HG03280 (cell line): ENCODE measurements around the gene PTPRA.
"Not testable (repeated sequence)": the region's sequence is repeated elsewhere in the genome, so short reads cannot be mapped to it uniquely, and the experiment has no call there.

ENCODE experiments used
- ATAC-seq: cut with Tn5 transposase; IDR thresholded peaks from one replicate; pipeline ENCODE4 v1.9.1; 2021; ENCODE audit warnings: mild to moderate bottlenecking, moderate library complexity; ENCODE audit not compliant: unreplicated experiment

Gene PTPRA

DNA sequence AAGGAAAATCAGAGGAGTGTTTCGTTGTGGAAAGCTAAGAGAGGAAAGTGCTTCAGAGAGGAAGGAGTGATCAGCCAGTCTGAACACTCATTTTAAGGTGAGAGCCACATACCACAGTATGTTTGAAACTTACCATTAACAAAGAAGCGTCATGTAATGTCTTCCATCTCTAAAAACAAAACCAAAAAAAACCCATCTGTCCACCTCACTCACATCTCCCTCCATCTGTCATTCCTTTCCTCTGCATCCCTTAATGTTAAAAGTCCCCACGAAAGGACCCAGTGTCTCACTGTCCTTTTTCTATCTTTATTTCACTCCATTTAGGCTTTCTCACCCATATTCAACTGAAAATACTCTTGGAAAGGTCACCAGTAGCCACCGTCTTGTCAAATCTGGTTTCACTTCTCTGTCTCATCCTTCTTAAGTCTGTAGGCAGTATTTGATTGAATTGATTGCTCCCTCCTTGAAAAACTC lies 110.8 kb downstream of the PTPRA start:
- ATAC-seq: no peak

DNA sequence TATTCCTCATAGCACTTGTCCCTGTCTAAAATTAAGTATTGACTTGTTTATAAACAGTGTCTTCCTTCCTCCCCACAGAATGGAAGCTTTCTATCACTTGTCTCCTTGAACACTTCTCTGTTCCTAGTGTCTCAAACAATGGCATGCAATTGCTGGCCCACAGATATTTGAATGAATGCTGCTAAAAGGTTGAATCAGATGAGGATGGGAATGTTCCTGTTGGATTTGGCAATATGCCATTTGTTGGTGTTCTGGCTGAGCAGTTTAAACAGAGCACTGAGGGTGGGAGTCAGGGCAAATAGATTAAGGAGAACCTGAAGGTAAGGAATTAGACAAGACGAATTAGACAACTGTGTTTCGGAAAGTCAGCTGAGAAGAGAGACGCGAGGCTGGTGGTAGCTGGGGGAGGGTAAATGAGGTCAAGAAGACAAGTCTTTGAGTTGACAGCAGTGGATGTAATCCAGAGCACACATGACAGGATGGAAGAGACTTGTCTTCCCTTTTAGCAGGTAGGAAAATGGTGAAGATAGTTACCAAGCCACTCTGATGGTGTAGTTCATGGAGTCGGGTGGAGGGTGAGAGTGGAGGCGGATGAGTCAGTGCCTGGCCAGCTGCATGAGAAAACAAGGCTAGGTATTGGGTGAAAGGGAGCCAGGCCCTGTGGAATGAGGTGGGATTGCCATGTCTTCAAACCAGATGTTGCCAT lies 111.8 kb downstream of the PTPRA start:
- ATAC-seq: no peak

DNA sequence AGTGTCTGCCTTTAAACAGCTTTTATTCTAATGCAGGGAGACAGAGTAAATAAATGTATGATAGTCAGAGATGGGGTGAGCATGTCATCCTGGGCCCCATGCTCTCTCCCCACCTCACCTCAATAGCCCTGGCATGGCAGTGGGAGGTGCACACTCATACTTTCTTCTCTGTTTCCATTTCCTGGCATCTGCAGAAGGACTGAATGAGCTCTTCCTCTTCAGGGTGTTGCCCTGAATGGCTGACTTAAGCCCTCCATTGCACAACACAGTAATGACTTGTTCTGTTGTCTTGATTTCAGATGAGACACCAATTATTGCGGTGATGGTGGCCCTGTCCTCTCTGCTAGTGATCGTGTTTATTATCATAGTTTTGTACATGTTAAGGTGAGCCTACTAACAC lies 113.2 kb downstream of the PTPRA start:
- no peak for ATAC-seq

DNA sequence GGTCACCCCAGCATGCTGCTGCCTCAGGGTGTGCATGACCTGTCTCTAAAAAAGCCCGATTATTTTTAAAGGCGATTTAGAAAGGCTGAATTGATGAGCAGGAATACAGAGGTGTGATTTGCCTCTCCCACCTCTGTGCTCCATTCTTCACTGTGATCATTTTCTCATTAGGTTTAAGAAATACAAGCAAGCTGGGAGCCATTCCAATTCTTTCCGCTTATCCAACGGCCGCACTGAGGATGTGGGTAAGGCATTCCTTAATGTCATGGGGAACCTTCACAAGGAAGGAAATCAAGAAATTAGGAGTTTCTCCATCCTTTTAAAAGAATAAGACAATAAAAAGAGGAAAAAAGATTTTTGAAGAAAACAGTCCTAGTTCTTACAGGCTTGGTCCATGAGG lies 114.6 kb downstream of the PTPRA start:
- no peak for ATAC-seq

DNA sequence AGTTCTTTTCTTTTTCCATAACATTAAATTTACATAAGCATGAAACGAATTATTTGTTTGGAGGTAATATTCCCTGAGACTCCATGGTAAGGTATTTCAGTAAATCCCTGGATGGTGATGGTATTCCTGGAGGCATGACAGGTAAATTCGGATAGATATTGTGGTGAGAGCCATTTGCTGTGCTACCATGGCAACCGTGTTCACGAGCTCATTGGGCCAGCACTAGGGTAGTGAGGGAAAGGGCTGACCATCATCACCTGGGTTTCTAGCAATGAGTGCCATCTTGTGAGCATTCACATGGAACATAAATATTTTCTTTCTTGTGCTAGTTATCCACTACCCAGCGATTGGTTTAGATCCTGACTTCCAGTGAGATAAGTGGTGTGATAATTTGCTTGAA lies 118.3 kb downstream of the PTPRA start:
- ATAC-seq: no peak

DNA sequence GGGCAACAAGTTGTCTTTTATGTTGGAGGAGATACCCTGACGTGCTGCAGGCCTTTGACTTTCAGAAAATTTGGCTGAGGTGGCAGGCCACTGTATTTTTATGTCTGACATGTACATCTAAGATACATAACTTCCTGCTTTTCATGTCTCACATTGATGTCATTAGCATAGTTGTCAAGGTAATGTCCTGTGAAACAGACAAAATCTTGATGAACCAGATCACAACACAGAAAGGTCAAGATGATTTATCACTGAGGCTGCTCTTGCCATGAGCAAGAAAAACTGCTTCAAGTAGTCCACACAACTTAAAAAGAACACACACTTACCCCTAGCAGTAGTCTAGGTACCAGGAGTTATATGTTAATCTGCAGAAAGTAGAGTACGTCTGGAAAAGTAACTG lies 120.0 kb downstream of the PTPRA start:
- no peak for ATAC-seq

DNA sequence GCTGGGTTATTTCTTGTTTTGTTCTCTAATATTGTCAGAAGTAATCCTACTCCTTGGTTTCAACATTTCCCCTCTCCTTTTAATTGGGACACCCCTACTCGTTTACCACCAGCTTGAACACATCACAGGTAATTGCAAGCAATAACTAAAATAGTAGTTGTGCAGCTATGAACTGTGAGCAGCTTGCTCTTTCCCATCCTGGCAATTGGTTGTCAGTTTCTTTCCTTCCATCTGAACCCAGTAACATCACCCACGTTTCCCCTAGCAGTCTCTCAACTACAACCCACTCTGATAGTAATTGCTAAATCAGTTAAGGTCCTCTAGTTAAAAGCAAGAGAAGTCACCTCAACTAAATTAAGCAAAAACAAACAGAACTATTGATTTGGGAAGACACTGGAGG lies 122.5 kb downstream of the PTPRA start:
- ATAC-seq: no peak

DNA sequence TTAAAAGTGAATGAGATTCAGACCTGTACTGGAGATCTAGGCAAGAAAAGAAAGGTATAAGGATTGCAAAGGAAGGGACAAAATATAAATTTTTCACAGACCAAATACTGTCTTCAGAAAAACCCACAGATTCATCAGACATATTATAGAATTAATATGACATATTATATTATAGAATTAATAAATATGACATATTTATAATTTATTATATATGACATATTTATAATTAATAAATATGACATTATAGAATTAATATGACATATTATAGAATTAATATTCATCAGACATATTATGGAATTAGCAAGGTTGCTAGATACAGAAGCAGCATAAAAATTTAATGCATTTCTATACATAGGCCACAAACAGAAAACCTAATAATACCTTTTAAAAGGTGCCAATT lies 125.4 kb downstream of the PTPRA start:
- no peak for ATAC-seq

DNA sequence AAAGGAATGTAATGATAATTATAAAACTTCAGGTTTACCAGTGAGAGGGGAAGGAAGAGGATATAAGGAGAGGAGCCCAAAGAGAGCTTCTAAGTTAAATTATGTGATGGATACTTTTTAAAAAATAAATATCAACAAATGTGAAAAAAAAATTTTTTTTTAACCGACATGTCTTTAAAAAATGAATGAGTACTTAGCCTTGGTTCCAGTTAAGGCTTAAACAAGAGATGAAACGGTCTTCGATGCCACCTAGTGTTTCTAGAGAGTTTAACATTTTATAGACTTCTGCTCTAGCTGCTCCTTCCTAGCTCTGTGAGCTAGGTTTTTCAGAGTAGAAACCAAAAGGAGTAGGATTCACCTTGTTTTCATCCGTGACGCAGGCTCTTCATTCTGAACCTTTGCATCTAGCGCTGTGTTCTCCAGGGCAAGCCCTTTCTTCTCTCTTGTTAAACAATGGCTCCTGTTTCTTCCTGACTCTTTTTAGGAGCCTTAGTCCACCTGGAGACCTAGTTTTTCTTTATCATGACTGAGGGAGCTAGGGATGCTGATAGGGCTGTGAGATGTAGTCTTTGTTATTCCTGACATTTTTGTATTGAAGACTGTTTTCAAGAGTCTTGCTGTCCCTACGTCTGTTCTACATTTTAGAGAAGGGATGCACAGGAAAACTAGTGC lies 127.7 kb downstream of the PTPRA start:
- ATAC-seq: no peak

DNA sequence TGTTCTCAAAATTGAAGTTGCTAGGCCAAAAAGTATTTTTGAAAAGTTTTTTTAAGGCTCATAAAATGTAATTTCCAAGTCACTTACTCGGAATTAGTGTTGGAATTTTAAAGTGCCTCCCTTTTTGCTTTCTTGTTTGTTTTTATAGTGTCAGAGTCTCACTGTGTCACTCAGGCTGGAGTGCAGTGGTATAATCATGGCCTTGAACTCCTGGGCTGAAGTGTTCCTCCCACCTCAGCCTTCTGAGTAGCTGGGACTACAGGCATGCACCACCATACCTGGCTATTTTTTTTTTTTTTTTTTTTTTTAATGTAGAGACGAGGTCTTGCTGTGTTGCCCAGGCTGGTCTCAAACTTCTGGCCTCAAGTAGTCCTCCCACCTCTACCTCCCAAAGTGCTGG lies 130.1 kb downstream of the PTPRA start:
- no peak for ATAC-seq

DNA sequence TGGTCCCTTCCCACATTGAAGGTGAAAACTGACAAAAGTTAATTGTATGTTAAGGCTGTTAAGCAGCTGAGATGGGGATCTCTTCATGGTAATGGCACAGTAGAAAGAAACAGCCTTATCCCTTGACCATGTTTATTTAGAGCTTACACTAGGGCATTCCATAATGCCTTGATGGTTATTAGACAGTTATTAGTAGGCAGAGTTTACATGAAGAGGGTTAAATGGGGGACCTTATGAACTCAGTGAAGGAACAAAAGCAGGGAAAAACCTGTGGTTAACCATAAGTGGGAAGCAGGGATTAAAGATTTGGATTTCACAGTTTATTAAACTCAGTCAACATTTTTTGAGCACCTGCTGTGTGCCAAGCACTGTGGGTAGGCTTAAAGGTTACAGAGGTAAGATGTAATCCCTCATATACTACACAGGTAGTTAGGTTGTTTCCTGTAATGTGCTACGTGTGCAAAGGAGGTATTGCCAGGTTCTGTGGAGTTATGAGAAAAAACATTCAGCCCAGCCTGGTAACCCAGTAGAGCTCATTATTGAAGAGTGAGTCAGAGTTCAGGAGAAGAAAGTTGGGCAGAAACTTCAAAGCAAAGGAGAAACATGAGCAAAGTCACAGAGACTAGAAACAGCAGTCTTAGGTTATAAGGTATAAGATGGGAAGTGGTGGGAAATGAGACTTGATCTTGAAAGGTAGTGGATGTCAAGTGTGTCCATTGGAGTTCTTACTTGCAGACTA lies 137.9 kb downstream of the PTPRA start:
- no peak for ATAC-seq

DNA sequence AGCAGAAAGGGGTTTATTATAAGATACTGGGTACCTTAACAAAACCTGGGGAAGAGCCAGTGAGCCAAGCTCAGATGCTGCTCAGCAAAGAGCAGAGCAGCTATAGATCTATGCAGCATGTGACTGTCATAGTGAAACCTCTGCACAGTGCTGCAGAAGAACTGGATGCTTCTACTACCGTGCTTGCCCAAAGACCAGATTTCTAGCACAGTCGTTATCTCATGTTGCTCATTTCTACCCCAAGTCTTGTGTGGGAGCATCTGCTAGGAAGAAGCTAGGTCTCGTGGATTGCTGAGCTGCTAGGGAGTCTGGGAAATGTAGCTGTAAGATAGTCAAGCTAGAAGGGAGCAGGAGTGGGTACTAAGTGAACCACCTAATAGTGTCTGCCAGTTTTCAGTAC lies 138.5 kb downstream of the PTPRA start:
- no peak for ATAC-seq

DNA sequence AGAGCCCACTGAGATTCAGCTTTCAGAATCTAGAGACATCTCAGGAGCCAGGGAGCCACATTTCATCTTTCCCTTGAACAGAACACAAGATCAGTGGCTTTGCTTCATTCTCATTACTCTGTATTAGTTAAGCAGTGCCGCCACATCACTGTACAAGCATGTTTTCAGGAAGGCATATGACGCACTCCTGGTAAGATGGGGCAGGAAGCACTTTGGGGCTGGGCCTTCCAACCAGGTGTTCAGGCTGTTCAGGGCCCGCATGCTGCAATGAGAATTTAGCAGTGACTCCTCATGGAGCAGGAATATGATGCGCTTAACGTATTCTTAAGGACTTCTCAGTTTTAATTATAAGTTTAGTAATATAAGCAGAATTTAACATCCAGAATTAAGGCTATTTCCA lies 140.5 kb downstream of the PTPRA start:
- no peak for ATAC-seq

DNA sequence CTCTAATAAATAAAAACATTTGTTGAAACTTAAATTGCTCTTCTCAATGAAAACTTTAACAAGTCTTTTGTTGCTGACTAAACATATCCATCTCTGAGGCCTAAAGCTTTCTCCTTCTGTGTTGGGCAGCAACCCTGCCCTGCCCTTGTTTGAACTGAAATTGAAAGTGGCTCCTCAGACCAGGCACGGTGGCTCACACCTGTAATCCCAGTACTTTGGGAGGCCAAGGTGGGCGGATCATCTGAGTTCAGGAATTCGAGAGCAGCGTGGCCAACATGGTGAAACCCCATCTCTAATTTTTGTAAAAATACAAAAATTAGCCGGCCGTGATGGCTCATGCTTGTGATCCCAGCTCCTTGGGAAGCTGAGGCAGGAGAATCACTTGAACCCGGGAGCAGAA lies 140.9 kb downstream of the PTPRA start:
- no peak for ATAC-seq

DNA sequence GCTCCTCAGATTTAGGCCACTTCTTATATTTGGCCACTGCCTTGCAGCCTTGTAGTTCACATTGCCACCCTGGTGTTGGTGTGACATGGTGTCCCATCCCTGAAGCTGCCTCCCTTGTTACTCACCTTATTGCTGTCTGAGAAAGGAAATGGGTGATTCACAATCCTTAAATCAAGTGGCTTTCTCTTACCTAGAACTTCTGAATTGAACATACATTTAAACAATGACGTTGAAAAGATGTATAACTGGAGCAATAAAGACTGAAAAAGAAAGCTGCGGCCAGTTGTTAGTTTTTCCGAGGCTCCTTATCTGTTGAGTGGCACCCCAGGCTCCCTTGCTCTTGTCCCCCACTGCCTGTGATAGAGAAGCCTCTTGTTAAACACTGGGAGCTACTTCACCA lies 141.4 kb downstream of the PTPRA start:
- no peak for ATAC-seq

DNA sequence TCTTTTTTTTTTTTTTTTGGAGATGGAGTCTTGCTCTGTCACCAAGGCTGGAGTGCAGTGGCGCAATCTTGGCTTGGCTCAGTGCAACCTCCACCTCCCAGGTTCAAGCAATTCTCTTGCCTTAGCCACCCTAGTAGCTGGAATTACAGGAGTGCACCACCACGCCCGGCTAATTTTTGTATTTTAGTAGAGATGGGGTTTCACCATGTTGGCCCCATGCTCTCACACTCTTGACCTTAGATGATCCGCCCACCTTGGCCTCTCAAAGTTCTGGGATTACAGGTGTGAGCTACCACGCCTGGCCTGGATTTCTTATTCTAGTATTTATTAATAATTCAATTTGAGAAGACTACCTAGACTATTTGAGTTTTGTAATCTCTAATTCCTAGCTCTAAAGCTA lies 142.0 kb downstream of the PTPRA start:
- not testable (repeated sequence) for ATAC-seq

DNA sequence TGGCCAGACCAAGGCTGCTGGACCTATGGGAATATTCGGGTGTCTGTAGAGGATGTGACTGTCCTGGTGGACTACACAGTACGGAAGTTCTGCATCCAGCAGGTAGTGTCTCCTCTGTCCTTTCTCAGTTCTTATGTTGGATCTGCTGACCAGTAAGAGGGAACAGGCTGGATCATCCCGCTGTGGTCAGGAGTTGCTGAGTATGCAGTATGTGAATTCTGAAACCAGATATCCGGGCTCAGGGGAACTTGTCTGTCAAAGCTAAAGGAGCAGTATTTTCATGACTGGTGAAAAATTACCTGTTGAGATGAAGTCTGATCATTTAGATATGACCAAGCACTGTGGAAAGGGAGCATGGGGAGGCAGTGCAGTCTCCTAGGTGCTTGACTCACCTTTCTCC lies 148.0 kb downstream of the PTPRA start:
- no peak for ATAC-seq

DNA sequence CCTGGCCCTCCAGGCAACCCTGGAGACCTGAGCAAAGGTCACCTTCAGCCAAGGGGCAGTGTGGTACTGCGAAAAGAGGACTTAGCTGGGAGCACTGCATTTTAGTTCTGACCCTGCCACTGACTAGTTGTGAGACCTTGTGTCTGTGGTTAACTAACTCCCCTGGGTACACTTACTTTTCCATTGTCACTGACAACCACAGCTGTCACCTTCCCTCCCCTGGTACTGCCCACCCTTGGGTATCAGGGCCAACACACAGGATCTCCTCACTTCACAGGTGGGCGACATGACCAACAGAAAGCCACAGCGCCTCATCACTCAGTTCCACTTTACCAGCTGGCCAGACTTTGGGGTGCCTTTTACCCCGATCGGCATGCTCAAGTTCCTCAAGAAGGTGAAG lies 148.5 kb downstream of the PTPRA start:
- ATAC-seq: no peak

DNA sequence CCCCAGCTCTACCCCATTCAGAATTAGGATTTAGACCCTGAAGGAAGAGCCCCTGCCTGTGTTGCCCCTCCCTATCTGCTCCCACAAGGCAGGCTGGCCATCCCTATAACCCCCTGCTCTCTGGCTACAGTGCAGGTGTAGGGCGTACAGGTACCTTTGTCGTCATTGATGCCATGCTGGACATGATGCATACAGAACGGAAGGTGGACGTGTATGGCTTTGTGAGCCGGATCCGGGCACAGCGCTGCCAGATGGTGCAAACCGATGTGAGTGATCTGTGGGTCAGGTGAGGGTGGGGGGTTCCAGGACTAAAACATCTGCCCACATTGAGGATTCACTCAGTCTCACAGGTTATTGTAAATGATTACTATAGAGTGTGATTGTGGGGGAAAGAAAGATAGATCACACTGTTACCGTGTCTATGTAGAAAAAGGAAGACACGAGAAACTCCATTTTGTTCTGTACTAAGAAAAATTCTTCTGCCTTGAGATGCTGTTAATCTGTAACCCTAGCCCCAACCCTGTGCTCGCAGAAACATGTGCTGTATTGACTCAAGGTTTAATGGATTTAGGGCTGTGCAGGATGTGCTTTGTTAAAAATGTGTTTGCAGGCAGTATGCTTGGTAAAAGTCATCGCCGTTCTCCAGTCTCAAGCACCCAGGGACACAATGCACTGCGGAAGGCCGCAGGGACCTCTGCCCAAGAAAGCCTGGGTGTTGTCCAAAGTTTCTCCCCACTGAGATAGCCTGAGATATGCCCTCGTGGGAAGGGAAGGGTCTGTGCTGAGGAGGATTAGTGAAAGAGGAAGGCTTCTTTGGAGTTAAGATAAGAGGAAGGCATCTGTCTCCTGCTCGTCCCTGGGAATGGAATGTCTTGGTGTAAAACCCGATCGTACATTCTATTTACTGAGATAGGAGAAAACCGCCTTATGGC lies 149.5 kb downstream of the PTPRA start:
- not testable (repeated sequence) for ATAC-seq

DNA sequence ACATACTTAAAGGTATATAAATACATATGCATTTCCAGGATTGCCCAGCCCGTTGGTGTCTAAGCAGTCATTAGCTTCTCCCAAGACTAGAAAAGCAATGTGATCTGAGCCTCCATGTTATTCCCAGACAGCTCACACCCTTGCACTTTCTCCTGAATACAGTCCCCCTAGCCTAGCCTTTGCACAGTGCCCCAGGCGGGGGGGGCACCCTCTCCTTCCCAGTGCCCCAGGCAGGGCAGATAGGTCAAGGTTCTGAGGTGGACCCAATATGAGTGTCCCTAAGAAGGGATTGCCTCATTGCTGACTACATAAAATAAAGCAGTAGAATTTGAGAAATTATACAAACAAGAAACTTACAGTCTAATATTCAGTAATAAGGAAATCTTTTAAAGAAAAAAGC lies 154.7 kb downstream of the PTPRA start:
- no peak for ATAC-seq
